Uterus (tissue), 2 donors: ENCODE data around the gene BLOC1S2.

ENCODE experiments used
- POLR2A ChIP-seq, 2 donors: fragments of 450-650 bp; IDR thresholded peaks; one replicate each; pipeline ENCODE4 v1.6.1; 2016; ENCODE audit warnings: antibody characterized with exemption in 2 of 2, mild to moderate bottlenecking in 1 of 2, moderate library complexity in 1 of 2
- TF ChIP-seq, protein P1 (sequence below), 4 experiments: fragments of 200-600 bp in 2 of 4; fragments of 450-650 bp in 2 of 4; sonication (generic) in 2 of 4; IDR thresholded peaks; one replicate each; pipeline ENCODE4 v1.5.1; 2016 to 2019; ENCODE audit warnings: antibody characterized with exemption in 4 of 4, mild to moderate bottlenecking in 2 of 4, moderate library complexity in 1 of 4

DNA sequence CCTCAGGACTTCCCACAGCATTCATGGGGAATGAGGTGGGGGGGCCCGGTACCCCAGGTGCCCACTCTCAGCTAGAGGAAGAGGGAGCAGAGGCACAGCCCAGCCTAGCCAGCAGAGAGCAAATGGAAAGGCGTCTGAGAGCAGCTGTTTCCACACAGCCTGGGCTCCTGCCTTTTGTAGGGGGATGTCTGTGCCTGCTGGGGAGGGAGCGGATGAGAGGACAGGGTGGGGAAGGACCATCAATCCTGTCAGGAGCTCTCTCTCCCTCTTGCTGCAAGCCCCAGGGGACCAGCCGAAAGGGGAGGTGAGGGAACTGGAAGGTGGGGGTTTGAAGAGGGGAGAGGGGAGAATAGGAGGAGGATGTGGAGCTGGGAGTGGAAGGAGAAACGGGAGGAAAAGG is 43.6 kb upstream of the BLOC1S2 start, which contains the start of gene PKD2L1:
- no peak for TF ChIP-seq POLR2A (IDR thresholded peaks at IDR 0.05)
- TF ChIP-seq, protein P1, sequence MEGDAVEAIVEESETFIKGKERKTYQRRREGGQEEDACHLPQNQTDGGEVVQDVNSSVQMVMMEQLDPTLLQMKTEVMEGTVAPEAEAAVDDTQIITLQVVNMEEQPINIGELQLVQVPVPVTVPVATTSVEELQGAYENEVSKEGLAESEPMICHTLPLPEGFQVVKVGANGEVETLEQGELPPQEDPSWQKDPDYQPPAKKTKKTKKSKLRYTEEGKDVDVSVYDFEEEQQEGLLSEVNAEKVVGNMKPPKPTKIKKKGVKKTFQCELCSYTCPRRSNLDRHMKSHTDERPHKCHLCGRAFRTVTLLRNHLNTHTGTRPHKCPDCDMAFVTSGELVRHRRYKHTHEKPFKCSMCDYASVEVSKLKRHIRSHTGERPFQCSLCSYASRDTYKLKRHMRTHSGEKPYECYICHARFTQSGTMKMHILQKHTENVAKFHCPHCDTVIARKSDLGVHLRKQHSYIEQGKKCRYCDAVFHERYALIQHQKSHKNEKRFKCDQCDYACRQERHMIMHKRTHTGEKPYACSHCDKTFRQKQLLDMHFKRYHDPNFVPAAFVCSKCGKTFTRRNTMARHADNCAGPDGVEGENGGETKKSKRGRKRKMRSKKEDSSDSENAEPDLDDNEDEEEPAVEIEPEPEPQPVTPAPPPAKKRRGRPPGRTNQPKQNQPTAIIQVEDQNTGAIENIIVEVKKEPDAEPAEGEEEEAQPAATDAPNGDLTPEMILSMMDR (IDR thresholded peaks at IDR 0.05): no peak
